ENCODE data around the gene S1PR3.
"Not testable (repeated sequence)": the region's sequence is repeated elsewhere in the genome, so short reads cannot be mapped to it uniquely, and the experiment has no call there.

Gene S1PR3

DNA sequence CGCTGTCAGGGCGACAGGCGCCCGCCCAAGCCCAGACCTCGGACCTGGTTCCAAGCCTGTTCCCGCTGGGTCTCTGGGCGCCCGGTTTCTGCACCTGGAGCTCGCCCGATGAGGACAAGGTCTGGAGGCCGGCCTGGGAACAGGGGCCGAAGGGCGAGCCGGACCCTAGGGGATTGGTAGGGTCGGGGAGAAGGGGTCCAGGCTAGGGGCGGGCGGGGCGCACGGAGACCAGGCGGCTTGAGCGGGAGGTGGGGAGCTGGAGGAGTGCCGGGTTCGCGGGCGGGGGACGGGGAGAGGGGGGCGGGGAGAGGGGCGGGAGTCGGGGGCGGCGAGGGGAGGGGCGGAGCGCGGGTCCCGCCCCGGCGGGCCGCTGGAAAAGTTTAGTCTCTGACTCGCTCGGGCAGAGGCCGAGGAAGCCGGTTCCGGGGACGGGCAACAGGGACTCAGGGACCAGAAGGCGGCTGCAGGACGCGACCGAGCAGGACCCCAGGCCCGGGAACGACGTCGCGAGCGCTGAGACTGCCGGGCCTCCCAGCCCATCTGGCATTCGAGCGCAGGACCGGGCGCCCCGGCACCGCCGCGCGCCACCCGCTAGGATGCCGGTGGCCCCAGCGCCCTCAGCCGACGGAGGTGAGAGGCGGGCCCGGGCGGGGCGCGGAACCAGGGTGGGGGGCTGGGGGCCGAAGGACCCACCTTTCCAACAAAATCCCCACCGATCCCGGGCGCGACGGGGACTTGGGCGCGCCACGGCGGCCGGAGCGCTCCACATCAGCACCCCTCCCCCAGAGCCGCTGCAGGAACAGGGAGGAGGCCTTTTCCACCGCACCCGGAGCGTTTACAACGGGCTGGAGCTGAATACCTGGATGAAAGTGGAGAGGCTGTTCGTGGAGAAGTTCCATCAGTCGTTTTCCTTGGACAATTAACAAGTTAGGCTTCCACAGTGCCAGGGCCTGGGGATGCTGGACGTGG is at the start of gene S1PR3:
Gene S1PR3 (plus strand): TSS at position 403 of the 969 bp plus-strand sequence. CDS start 9,733 bp downstream, outside the sequence.
- peak in 1 of 2 donors; percentile 20 for DNase-seq (ENCODE audit: low read depth in 2 of 2)

DNA sequence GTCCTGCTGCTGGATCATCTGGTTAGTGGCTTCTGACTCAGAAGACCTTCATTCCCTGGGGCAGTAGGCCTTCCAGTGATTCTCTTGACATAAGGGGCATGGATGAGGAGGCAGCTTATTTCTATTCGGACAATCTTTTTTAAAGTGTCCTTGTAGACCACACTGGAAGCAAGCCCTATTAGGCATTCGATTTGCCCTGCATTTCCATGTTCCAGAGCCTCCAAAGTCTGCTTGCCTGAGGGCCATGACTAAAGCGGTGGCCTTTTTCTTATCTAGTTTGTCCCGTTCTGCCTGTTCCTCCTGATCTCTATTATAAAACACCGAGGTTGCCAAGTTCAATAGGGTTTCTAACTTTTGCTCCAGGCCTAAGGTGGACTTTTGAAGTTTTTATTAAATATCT is 49.7 kb upstream of the S1PR3 start:
- DNase-seq (ENCODE audit: low read depth in 2 of 2): not testable (repeated sequence)

DNA sequence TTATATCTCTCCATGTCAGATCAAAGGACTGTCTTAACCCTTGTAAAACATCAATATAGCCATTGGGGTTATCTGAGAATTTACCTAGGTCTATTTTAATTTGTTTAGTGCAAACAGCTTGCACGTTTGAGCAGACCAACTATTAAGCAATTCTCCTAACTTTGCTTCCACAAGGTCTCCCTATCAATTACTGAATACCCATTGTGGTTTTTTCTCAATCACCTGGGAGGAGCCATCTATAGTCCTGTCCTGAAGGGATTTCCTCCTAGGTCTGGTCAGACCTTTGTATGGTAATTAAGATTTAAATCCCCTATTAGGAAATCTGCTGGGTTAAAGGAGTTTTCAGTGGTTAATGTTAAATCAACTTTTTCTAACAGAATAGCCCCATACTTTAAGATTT is 48.9 kb upstream of the S1PR3 start:
- no peak for DNase-seq (ENCODE audit: low read depth in 2 of 2)

DNA sequence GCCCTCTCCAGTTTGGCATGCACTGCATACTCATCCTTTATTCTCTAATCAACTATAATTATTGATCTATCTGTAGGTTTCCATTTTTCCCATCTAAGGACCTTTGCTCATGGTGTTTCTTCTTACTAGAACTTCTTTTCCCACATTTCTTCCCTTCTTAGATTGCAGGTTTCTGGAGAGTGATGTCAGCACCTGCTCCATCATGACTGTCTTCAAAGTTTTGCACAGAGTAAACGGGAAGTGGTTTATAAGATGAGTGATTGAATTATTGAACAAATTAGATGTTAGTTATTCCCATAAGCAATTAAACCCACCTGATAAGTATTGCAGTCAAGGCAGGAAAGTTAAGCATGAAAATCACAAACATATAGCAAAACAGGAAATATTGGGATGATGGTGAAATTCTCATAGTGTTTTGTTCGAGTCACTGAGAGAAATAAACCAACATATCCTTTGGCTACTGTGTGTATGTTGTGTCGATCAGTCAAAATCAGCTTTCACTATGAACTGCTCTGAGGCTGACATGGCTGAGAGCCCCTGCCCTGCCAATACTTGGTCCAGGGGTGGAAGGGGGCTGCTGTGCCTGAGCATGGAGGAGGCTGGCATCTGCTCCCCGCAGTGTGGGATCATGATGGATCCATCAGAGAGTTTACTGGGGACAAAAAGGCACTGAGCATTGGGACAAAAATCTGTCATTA is 45.5 kb upstream of the S1PR3 start:
- DNase-seq (ENCODE audit: low read depth in 2 of 2): no peak

DNA sequence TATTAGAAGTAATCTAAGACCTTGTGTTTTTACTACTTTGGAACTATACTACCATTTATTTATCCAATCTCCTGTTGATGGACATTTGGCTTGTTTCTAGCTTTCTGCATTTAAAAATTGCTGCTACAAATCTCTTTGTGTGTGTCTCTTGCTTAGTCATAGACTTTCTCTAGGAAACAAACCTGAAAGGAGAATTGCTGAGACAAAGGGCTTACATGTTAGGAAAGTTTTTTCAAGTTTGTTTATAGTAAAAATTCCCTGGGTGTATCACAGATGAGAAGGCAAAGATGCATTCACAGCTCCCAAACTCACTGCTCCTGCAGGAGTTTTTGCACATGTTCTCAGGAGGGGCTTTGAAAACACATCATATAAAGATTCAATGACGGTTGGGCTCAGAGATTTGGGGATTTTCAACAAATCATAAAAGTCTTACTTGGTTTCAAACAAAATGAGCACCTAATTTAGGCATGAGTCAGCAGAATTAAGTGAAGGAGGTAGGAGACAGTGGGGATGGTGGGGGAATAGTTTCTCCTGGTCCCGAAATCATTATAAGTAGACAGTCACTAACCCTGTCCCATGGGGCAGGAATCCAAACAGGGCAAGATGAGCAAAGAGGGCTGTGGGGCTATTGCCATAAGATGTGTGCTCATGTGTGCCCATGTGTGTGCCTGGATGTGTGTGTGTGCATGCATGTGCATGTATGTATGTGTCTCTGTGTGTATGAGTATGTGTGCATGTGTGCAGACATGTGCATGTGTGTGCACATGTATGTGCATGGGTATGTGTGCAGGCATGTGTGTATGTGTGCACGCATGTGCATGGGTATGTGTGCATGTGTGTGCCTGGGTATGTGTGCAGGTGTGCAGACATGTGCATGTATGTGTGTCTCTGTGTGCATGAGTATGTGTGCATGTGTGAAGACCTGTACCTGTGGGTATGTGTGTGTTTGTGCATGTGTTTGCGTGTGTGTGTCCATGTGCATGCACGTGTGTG is 43.4 kb upstream of the S1PR3 start:
- no peak for DNase-seq (ENCODE audit: low read depth in 2 of 2)

DNA sequence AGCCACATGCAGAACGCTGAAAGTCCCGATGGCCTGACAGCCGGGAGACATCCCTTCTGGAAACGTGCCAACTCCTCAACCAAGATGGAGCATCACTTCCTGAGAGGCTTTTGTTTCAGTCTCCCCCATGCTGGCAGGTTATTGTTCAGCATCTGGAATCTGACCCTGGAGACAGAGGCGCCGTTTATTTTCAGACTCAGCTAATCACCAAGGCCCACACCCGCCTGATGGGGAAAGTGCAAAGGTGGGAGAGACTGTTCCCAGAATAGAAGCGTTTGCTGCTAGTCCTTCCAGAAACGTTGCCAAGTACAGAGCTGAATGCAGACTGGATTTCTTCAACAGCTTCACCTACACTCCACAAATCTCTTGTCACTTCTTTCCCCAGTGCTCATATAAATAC is 41.8 kb upstream of the S1PR3 start:
- no peak for DNase-seq (ENCODE audit: low read depth in 2 of 2)

DNA sequence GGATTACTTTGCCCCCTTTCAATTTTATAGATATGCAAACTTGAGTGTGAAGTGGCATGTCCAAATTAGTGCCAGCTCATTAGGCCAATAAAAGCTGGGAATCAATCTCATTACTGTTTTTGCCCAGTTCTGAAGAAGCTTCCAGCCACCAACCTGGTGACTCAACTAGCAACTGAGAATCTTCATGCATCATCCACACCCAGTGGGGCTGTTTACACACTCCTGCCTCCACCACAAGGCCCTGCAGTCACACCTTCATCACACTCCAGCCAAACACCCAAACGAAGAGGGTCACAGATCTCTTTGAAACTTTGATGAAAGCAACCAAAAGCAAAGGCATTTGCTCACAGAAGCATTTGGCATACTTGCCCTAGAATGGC is 41.3 kb upstream of the S1PR3 start:
- peak in 1 of 2 donors; percentile 7 for DNase-seq (ENCODE audit: low read depth in 2 of 2)

DNA sequence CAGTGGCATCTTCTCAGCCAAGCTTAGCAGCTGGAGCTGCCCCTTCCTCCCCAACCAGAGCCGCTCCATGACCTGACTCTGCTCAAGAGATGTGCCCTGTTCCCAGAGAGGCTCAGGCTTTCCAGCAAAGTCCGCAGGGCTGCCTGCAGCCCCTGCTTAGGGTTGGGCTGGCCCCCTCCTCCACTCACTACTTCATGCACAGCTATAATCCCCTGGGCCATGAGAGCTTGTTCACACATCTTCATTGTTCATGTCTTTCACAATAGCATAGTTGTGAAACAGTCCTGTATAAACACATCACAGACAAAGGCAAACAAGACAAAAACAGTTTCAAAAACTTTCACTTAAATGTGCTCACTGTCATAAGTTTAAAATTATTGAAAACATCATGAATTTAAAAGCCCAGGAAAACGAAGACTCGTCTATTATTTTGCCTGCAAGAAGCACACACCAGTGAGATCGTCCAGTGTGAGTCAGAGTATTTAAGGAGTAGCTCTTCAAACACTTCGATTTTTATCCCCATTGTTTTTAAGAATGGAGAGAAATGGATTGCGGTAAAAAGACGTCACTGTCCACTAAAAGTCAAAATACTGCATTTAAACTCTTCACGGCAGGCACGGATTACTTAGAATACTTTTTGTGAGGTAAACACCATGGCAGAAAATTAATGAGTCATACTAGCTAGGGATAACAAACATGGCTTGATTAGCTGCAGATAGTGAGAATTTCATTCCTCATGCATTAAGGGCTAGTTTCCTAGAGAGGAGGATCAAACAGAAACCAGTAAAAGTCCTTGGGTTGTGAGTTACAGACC is 40.7 kb upstream of the S1PR3 start:
- DNase-seq (ENCODE audit: low read depth in 2 of 2): no peak

DNA sequence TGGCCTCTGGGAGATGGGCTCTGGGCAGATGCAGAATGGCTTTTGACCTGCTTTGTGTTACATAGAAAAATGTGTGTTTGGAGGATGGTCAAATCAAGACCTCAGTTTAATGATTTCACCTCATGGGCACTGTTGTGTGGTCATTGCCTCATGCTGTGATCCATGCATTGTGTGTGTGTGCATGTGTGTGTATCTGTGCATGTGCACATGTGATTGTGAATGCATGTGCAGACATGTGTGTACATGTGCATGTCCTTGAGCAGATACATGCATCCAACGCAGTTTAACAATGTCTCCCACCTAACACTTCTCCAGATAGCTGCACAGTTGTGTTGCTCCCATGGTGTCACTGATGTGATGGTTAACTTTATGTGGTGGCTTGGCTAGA is 40.1 kb upstream of the S1PR3 start:
- DNase-seq (ENCODE audit: low read depth in 2 of 2): no peak

DNA sequence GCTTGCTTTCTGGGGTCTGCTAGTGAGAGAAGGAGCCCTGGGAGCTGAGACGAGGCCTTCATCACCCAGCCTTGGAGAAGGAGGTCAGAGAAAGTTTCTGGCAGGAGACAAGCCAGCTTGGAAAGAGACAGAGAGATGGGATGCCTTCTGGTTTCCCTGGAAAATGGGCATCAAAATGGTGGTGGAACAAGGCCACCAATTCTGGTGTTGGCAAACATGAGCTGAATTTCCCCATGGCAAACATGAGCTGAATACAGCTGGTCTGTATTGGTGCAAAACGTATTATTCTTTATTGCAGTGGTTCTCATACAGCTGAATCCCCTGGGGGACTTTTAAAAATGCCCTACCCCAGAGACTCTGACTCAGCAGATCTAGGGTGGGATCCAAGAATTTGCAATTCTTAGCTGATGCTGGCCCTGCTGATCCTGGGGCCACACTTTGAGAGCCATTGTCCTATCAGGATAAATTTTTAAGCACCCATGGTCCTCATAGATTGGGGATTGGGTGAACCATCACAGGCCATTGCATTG is 39.1 kb upstream of the S1PR3 start:
- no peak for DNase-seq (ENCODE audit: low read depth in 2 of 2)

DNA sequence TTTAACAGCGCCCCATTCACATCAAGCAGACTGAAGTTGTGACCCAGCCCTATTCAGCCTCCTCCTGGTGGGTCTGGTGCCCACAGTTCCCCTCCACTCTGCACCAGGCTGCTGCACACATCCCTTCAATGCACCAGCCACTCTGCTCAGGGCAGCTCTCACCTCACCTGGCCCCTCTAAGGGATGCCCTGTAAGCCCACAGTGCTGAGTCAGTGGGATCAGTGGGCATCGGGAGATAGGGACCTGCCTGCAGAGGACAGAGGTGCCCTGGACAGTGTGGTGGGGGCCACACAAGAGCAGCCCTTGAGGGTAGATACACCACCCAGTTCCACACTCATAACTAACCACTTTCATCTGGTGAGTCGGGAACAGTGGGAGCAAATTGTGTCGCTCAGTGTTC is 38.3 kb upstream of the S1PR3 start:
- DNase-seq (ENCODE audit: low read depth in 2 of 2): no peak

DNA sequence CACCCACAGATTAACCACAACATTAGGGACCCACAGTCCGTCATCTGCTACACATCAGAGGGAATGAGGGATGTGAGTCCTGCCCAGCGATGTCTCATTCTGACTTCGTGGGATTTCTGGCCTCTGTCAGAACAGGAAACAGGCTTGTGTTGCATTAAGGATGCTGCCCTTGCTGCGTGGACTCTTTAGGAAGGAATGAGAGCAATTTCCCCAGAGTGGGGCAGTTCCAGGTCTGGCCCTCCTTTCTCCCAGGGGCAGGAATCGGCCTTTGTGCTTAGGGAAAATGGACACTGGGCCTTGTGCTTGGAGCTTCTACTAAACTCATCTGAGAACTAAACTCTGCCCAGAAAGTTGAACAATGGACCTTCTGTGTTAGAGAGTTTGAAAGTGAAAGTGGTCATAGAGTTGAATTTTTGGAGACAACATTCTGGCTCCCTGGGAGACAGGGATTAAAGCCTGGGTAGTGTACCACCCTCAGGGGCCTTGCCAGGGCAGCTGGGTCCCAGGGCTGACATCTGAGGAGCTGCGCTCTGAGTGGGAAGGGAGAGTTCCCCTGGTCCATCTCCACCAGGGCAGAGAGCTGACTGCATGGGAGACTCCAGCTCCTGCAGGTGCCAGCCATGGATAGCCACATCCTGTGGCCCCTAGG is 37.8 kb upstream of the S1PR3 start:
- DNase-seq (ENCODE audit: low read depth in 2 of 2): no peak

DNA sequence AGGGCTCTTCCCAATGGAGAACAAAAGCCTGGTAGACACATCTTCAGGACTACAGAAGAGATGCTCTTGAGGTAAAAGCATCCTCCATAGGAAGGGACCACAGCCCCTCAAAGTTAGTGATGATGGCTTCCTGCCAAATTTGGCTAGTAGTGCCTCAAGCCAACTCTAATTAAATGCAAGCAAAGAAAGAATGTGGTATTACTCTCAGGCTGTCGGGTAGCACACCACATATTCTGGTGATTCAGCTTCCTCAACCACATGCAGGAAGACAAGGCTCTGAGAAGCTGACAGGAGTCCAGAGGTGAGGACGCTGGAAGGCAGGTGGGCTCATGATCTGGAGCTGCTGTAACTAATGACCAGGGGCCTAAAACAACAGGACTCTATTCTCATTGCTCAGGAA is 37.2 kb upstream of the S1PR3 start:
- DNase-seq (ENCODE audit: low read depth in 2 of 2): no peak

DNA sequence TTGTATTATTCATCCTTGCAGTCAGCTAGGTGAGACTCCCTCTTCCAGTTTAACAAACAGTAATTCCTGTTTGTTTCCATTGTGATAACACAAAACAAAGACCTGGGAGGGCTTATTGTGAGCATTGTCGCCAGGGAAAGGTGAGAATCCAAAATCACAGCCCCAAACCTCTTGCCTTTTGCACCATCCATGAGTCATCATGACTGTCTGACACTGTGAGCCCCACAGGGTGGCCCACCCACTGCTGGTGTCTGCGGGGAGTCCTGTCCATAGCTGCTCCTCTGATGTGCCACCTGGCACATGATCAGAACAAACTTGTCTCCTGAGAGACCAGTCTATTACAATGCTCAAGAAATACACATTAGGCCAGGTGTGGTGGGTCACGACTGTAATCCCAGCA is 33.7 kb upstream of the S1PR3 start:
- no peak for DNase-seq (ENCODE audit: low read depth in 2 of 2)

DNA sequence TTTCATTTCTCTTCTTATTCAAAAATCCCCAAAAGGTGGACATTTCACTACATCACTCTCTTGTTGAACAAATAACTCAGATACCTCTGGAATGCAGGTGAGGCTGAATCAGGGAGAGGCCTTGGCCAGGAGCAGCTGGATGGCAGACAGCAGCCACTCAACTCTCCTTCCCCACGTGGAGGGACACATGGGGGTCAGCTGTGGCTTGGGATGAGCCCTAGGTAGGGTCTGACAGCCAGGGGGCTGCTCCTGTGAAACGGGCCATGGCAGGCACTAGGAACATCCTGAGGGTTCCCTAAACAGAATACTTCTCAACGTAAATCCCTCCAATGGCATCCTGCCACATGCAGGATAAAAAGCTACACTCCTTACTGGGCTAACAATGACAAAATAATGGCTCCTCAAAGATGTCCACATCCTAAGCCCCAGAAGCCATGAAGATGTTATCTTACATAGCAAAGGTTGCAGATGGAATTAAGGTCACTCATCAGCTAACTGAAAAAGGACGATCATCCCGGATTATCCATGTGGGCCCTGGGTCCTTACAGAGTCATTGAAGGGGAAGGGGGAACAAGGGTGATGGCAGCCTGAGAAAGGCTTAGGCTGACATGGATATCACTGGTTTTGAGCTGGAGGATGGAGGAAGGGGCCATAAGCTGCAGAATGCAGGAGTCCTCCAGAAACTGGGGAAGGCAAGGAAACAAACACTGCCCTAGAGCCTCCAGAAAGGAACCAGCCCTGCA is 31.4 kb upstream of the S1PR3 start:
- DNase-seq (ENCODE audit: low read depth in 2 of 2): no peak

DNA sequence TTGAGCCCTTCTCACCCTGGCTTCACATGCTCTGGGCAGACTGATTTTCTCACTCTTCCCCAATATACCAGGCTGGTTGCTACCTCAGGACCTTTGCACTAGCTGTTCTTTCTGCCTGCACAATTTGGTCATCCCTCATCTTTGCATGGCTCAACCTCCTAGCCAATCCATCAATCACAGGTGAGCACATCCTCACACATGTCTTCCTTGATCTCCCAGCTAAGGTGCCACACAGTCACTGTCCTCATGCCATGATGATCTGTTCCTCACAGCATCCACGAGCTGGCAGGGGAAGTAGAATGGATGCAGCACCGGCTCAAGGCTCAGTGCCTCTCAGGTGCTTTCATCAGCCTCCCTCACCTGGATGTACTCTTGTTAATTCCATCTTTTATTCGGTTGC is 30.6 kb upstream of the S1PR3 start:
- no peak for DNase-seq (ENCODE audit: low read depth in 2 of 2)

DNA sequence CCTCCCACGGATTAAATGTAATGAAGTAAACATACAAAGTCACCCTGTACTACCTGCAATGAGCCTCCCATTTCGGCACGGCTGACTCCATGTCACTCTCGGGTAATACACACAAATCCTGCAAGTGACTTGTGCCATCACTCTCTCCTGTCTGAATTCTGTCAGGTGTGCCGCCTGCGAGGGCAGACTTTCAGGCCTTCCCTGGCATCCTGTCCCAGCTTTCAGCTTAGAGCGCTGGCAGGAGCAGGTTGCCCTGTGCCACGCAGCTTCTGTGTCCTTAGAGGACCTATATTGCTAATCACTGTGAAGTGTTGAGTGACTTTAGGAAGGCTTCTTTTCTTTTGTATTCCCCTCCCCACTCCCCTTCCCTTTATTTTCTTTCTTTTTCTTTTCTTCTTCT is 25.8 kb upstream of the S1PR3 start:
- no peak for DNase-seq (ENCODE audit: low read depth in 2 of 2)

DNA sequence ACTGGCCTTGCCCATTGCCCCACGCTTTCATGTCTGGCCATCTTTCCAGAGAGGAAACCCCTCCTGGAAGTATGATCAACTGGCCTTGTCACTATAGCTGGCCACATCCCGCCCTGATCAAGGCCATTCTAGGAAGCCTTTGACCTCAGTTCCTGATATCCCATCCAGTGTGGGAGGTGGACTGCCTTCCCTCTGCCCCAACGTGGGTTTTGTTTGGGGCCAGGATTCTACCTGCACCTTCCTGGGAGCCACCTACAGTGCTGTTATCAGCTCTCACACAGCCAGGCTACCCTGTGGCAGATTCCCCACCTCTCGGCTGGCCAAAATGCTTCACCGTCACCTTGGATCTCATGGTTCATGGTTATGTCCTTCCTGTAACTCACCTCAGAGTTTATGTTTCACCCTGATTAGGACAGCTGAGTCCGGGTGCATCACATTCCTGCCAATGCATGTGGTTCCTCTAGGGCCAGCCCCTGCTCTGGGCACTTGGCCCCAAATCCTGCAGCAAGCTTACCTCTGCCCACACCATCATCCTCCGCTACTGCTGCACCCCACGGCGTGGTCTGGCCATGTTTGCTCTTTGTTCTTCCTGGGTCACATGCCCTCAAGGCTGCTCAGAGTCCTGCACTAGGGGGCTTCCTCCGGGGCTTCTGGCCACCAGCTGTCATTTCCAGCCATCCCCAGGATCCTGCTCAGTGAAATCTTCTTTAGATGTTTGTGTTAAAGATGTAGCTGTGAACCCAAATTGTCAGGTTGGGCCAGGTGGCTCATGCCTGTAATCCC is 24.2 kb upstream of the S1PR3 start:
- no peak for DNase-seq (ENCODE audit: low read depth in 2 of 2)

DNA sequence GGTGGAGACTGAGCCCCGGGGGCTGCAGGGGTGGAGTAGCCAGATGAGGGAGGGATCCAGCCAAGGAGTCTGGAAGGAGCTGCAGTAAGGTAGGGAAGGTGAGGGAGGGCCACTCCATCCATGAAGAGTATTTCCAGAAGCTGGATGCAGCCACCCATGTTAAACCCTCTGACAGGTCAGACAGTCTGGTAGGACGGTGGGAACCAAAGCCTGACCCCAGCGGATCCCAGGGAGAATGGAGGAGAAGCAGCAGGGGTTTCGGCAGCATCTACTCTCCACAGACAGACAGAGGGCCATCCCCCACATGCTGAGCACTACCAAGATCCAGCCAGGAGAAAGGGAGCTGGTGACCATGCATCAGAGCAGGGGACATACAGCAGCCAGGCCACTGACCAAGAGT is 22.5 kb upstream of the S1PR3 start:
- no peak for DNase-seq (ENCODE audit: low read depth in 2 of 2)

Data from stimulated activated CD8-positive, alpha-beta memory T cell treated with anti-CD3 and anti-CD28 coated beads, Interleukin-15, amount 100 ng/mL, for 48 hours (primary cell).